Esophagus muscularis mucosa (tissue), 4 donors: ENCODE measurements around the gene APMAP. TPM values are rescaled to one million over a fixed set of nuclear protein-coding genes. Genes with fewer than 3 reads are reported as not detected.

ENCODE experiments used
- DNase-seq: peaks from one replicate; pipeline ENCODE4 v3.0.0-alpha.2; 2017; ENCODE audit errors: extremely low spot score
- H3K27ac ChIP-seq, 4 donors: fragments of 200-600 bp; sonication (generic); replicated peaks in 1 of 4; 1 replicate in 3 of 4; 2 replicates in 1 of 4; pipeline ENCODE4 v1.5.1; 2016 to 2019; ENCODE audit warnings: mild to moderate bottlenecking in 1 of 4
- H3K27me3 ChIP-seq, 4 donors: fragments of 200-600 bp; sonication (generic); one replicate each; pipeline versions ENCODE4 v1.5.1 to v1.6.0; 2016 to 2019
- H3K36me3 ChIP-seq, 4 donors: fragments of 200-600 bp; sonication (generic); one replicate each; pipeline ENCODE4 v1.5.1; 2016 to 2019
- H3K4me1 ChIP-seq, 4 donors: fragments of 200-600 bp; sonication (generic); one replicate each; pipeline ENCODE4 v1.5.1; 2016 to 2019
- H3K4me3 ChIP-seq, 4 donors: fragments of 200-600 bp; sonication (generic); 1 replicate in 2 of 4; 2 replicates in 2 of 4; pipeline ENCODE4 v1.5.1; 2016 to 2019; ENCODE audit warnings: mild to moderate bottlenecking in 4 of 4, moderate library complexity in 1 of 4
- H3K9me3 ChIP-seq, 4 donors: fragments of 200-600 bp; sonication (generic); 1 replicate in 3 of 4; 2 replicates in 1 of 4; pipeline ENCODE4 v1.5.1; 2016 to 2019
- CTCF ChIP-seq, 3 experiments: fragments of 200-600 bp in 2 of 3; fragments of 450-650 bp in 1 of 3; sonication (generic) in 2 of 3; IDR thresholded peaks; one replicate each; pipeline ENCODE4 v1.5.1; 2017 to 2019; ENCODE audit warnings: antibody characterized with exemption in 3 of 3, mild to moderate bottlenecking in 2 of 3, moderate library complexity in 1 of 3
- EP300 ChIP-seq: sonication (generic); formaldehyde crosslinking; IDR thresholded peaks from one replicate; pipeline ENCODE4 v1.6.1; 2017; ENCODE audit warnings: antibody characterized with exemption
- POLR2A ChIP-seq: fragments of 450-650 bp; IDR thresholded peaks from one replicate; pipeline ENCODE4 v1.6.1; 2017; ENCODE audit warnings: antibody characterized with exemption, moderate library complexity, mild to moderate bottlenecking, low read depth
- POLR2AphosphoS5 ChIP-seq, 2 donors: sonication (generic); formaldehyde crosslinking; IDR thresholded peaks; one replicate each; pipeline ENCODE4 v1.6.1; 2017; ENCODE audit warnings: antibody characterized with exemption in 2 of 2
- WGBS: methylation state at CpG from one replicate; pipeline ENCODE4 v1.1.5; 2018; 5-methylcytosine and 5-hydroxymethylcytosine counted together
- intact Hi-C: fragments of 100-400 bp; cut with DNase I; formaldehyde crosslinking; loops from one replicate; pipeline ENCODE4 v1.15.1; 2023
- total RNA-seq, 4 donors: library from RNA; depleted of rRNA; stranded (reverse); fragments of >200 nt; gene quantifications; one replicate each; pipeline versions ENCODE4 v1.1.0 to v1.2.1, GENCODE V29; 2016

APMAP gene
- total RNA-seq, 4 donors from 2014 or later: 21.6 to 35.6 (median 32.5) TPM

GRCh38 chr20:24983896-24984295 lies 8.7 kb downstream of the APMAP start:
- peaks cover 5 to 23% (median 12%) of the 10 kb centered on the region in 4 donors for H3K4me1 ChIP-seq
- H3K9me3 ChIP-seq: no peaks in the 10 kb centered on the region
- TF ChIP-seq POLR2A: no peak
- TF ChIP-seq POLR2AphosphoS5 (IDR thresholded peaks at IDR 0.05): no peak
- TF ChIP-seq EP300: no peak
- no peak for TF ChIP-seq CTCF (IDR thresholded peaks at IDR 0.05)
- WGBS: 88% methylated on average over 8 of the region's 8 CpGs
- intact Hi-C loops: no loop called here
- no peak for DNase-seq
- peaks cover 13 to 42% (median 30%) of the 10 kb centered on the region in 4 donors for H3K36me3 ChIP-seq
- H3K27ac ChIP-seq: no peak overlapping the region
- no peaks in the 10 kb centered on the region for H3K27me3 ChIP-seq
- no peak overlapping the region for H3K4me3 ChIP-seq

GRCh38 chr20:24981790-24982189 lies 10.8 kb downstream of the APMAP start:
- H3K27me3 ChIP-seq: no peaks in the 10 kb centered on the region
- intact Hi-C loops: no loop called here
- H3K36me3 ChIP-seq: peaks cover 13 to 48% (median 37%) of the 10 kb centered on the region in 4 donors
- 84% methylated on average over 3 of the region's 3 CpGs for WGBS
- no peak overlapping the region for H3K27ac ChIP-seq
- TF ChIP-seq EP300 (no peak), POLR2AphosphoS5 (IDR thresholded peaks at IDR 0.05) (no peak), POLR2A (no peak), CTCF (IDR thresholded peaks at IDR 0.05) (no peak)
- H3K9me3 ChIP-seq: no peaks in the 10 kb centered on the region
- peaks cover 5 to 36% (median 23%) of the 10 kb centered on the region in 4 donors for H3K4me1 ChIP-seq
- DNase-seq: no peak
- H3K4me3 ChIP-seq: no peak overlapping the region

- no peak for TF ChIP-seq POLR2AphosphoS5 (IDR thresholded peaks at IDR 0.05)
- TF ChIP-seq CTCF (IDR thresholded peaks at IDR 0.05): no peak
- no peak for TF ChIP-seq POLR2A
- no peak for TF ChIP-seq EP300
- H3K9me3 ChIP-seq: no peaks in the 10 kb centered on the region
- peaks cover 13 to 53% (median 40%) of the 10 kb centered on the region in 4 donors for H3K36me3 ChIP-seq
- H3K27me3 ChIP-seq: no peaks in the 10 kb centered on the region
- intact Hi-C loops: no loop called here
- peaks cover 5 to 31% (median 22%) of the 10 kb centered on the region in 4 donors for H3K4me1 ChIP-seq
- H3K4me3 ChIP-seq: no peak overlapping the region
- 84% methylated on average over 4 of the region's 4 CpGs for WGBS
- no peak overlapping the region for H3K27ac ChIP-seq
- DNase-seq: no peak
These were observed 11.3 kb downstream of the APMAP start for GRCh38 chr20:24981282-24981681.

GRCh38 chr20:24980291-24981053 lies 12.1 kb downstream of the APMAP start:
- Histone ChIP-seq H3K27me3 (no peaks in the 10 kb centered on the region), H3K36me3 (peaks cover 13 to 53% (median 40%) of the 10 kb centered on the region in 4 donors), H3K4me3 (no peak overlapping the region), H3K9me3 (no peaks in the 10 kb centered on the region), H3K4me1 (peaks cover 0 to 28% (median 22%) of the 10 kb centered on the region in 4 donors), H3K27ac (no peak overlapping the region)
- 97% methylated on average over 29 of the region's 34 CpGs for WGBS
- no peak for DNase-seq
- intact Hi-C loops: no loop called here
- TF ChIP-seq POLR2AphosphoS5 (IDR thresholded peaks at IDR 0.05): no peak
- TF ChIP-seq CTCF (IDR thresholded peaks at IDR 0.05): no peak
- TF ChIP-seq EP300: no peak
- no peak for TF ChIP-seq POLR2A
